IMR-90 (cell line): ENCODE data around the gene CAMTA1. TPM values are rescaled to one million over a fixed set of nuclear protein-coding genes. Genes with fewer than 3 reads are reported as not detected.

Experiments
- ATAC-seq: fragments of 200-7000 bp; cut with Tn5 transposase; 2 replicates; pipeline ENCODE4 v1.9.1; 2020; ENCODE audit warnings: low read depth, mild to moderate bottlenecking, moderate library complexity
- BruUV-seq: library from RNA; stranded (reverse); fragments of 400-500 nt; replicated peaks from 2 replicates; lab custom pipeline; 2021; lab: Mats Ljungman, UMichigan
- CTCF ChIA-PET: fragments of 300-600 bp; formaldehyde crosslinking; extraction: SDS; loops from one replicate; lab custom pipeline; 2021; ENCODE audit warnings: antibody characterized with exemption; lab: Yijun Ruan, JAX
- POLR2A ChIA-PET: fragments of 300-600 bp; sonication (Branson Sonifier 250); formaldehyde crosslinking; loops from one replicate; lab custom pipeline; 2022; ENCODE audit warnings: antibody characterized with exemption; ENCODE audit not compliant: unreplicated experiment; lab: Charles Lee
- DNase-seq: peaks from one replicate; pipeline ENCODE4 v3.0.0; 2013
- H2AFZ ChIP-seq: replicated peaks from 2 replicates; pipeline ENCODE3; 2013; ENCODE audit warnings: low read length, mild to moderate bottlenecking; ENCODE audit not compliant: poor library complexity
- H2AK5ac ChIP-seq: 2 replicates; pipeline ENCODE4 v1.6.1; 2013; ENCODE audit warnings: low read depth, low read length, inconsistent platforms
- H2AK9ac ChIP-seq: replicated peaks from 2 replicates; pipeline ENCODE3; 2013; ENCODE audit warnings: mild to moderate bottlenecking, low read depth, low read length, moderate library complexity; ENCODE audit not compliant: poor library complexity
- H2BK120ac ChIP-seq: 2 replicates; pipeline ENCODE4 v1.6.1; 2013; ENCODE audit warnings: low read depth, low read length, inconsistent platforms
- H2BK15ac ChIP-seq: 3 replicates; pipeline ENCODE4 v1.6.1; 2013; ENCODE audit warnings: low read depth, low read length, inconsistent platforms
- H2BK20ac ChIP-seq: 2 replicates; pipeline ENCODE4 v1.6.1; 2013; ENCODE audit warnings: low read depth, mild to moderate bottlenecking, inconsistent platforms, low read length, moderate library complexity
- H2BK5ac ChIP-seq: 2 replicates; pipeline ENCODE4 v1.6.1; 2013; ENCODE audit warnings: mild to moderate bottlenecking, low read depth, low read length, inconsistent platforms; ENCODE audit not compliant: poor library complexity, severe bottlenecking
- H3K14ac ChIP-seq: replicated peaks from 2 replicates; pipeline ENCODE4 v1.6.1; 2013; ENCODE audit warnings: low read depth, low read length, inconsistent platforms
- H3K18ac ChIP-seq: 2 replicates; pipeline ENCODE4 v1.6.1; 2013; ENCODE audit warnings: low read depth, low read length, control low read depth
- H3K23ac ChIP-seq: 2 replicates; pipeline ENCODE4 v1.6.1; 2013; ENCODE audit warnings: low read depth, low read length, inconsistent platforms
- H3K27ac ChIP-seq: 2 replicates; pipeline ENCODE4 v1.5.1; 2013; ENCODE audit warnings: mild to moderate bottlenecking, control low read depth, low read length; ENCODE audit not compliant: insufficient read depth
- H3K27me3 ChIP-seq: 2 replicates; pipeline ENCODE4 v1.6.1; 2013; ENCODE audit warnings: low read length; ENCODE audit not compliant: control insufficient read depth, insufficient read depth
- H3K36me3 ChIP-seq: 2 replicates; pipeline ENCODE4 v1.6.1; 2013; ENCODE audit warnings: low read length, mixed read lengths; ENCODE audit not compliant: control insufficient read depth, insufficient read depth
- H3K4ac ChIP-seq: 2 replicates; pipeline ENCODE4 v1.6.1; 2013; ENCODE audit warnings: low read depth, low read length, inconsistent platforms
- H3K4me1 ChIP-seq: 2 replicates; pipeline ENCODE4 v1.6.1; 2013; ENCODE audit warnings: low read length, mixed read lengths; ENCODE audit not compliant: control insufficient read depth, insufficient read depth
- H3K4me2 ChIP-seq: 2 replicates; pipeline ENCODE4 v1.6.1; 2013; ENCODE audit warnings: low read depth, mild to moderate bottlenecking, control low read depth, low read length, moderate library complexity
- H3K4me3 ChIP-seq: 2 replicates; pipeline ENCODE4 v1.5.1; 2013; ENCODE audit warnings: low read depth, mild to moderate bottlenecking, control low read depth, low read length, moderate library complexity; ENCODE audit not compliant: insufficient read depth
- H3K56ac ChIP-seq: 2 replicates; pipeline ENCODE4 v1.6.1; 2013; ENCODE audit warnings: low read length, inconsistent platforms; ENCODE audit not compliant: insufficient read depth; ENCODE audit errors: extremely low read depth
- H3K79me1 ChIP-seq, 2 experiments: 2 replicates each; pipeline ENCODE4 v1.6.1; 2013; ENCODE audit warnings: low read length in 2 of 2, inconsistent platforms in 1 of 2, low read depth in 1 of 2
- H3K9ac ChIP-seq: 2 replicates; pipeline ENCODE4 v1.6.1; 2013; ENCODE audit warnings: low read depth, low read length, control low read depth
- H3K9me1 ChIP-seq: 2 replicates; pipeline ENCODE4 v1.6.1; 2013; ENCODE audit warnings: low read length, inconsistent platforms; ENCODE audit not compliant: insufficient read depth
- H3K9me3 ChIP-seq: 2 replicates; pipeline ENCODE4 v1.6.1; 2013; ENCODE audit warnings: low read length; ENCODE audit not compliant: control insufficient read depth, insufficient read depth
- H4K20me1 ChIP-seq: 2 replicates; pipeline ENCODE4 v1.6.1; 2013; ENCODE audit warnings: low read length, inconsistent platforms; ENCODE audit not compliant: insufficient read depth
- H4K5ac ChIP-seq: 2 replicates; pipeline ENCODE4 v1.6.1; 2013; ENCODE audit warnings: mild to moderate bottlenecking, low read depth, low read length, control low read depth
- H4K8ac ChIP-seq, 2 experiments: 2 replicates each; pipeline ENCODE4 v1.6.1; 2013; ENCODE audit warnings: low read depth in 2 of 2, low read length in 2 of 2, control low read depth in 1 of 2, inconsistent platforms in 1 of 2
- H4K91ac ChIP-seq: 2 replicates; pipeline ENCODE4 v1.6.1; 2013; ENCODE audit warnings: low read depth, low read length, inconsistent platforms; ENCODE audit not compliant: insufficient read depth
- RAD21 ChIP-seq: IDR thresholded peaks from 2 replicates; pipeline ENCODE4 v1.6.1; 2012; ENCODE audit warnings: low read length, improper control_type of control experiment
- SMC3 ChIP-seq: fragments of 150-350 bp; IDR thresholded peaks from 2 replicates; pipeline ENCODE4 v1.6.1; 2016; ENCODE audit warnings: low read depth, mild to moderate bottlenecking, antibody characterized with exemption, low read length, moderate library complexity
- WGBS, 2 experiments: methylation state at CpG; one replicate each; pipeline versions ENCODE4 v1.1.5 to v1.1.7; 2013; ENCODE audit warnings: missing lambda C conversion rate in 2 of 2; ENCODE audit not compliant: insufficient read length in 1 of 2; ENCODE audit errors: extremely low coverage in 2 of 2; 5-methylcytosine and 5-hydroxymethylcytosine counted together
- dilution Hi-C: fragments of 300-500 bp; cut with HindIII; formaldehyde crosslinking; loops from one replicate; pipeline ENCODE4 v1.14.3; 2018; ENCODE audit warnings: low sequenced_read_pairs; ENCODE audit not compliant: unreplicated experiment
- in situ Hi-C: fragments of 300-500 bp; cut with MboI; formaldehyde crosslinking; loops from 3 replicates; pipeline ENCODE4 v1.14.3; 2019; ENCODE audit warnings: low sequenced_read_pairs, inconsistent platforms, mixed read lengths
- intact Hi-C: fragments of 100-400 bp; cut with micrococcal nuclease; formaldehyde crosslinking; loops from 2 replicates; pipeline ENCODE4 v1.10.0; 2022
- polyA plus RNA-seq, 3 experiments: library from polyadenylated mRNA; depleted of rRNA; stranded (reverse); fragments of >200 nt; gene quantifications; 2 replicates each; pipeline ENCODE4 v1.2.3, GENCODE V29; 2012; ENCODE audit warnings: low replicate concordance in 1 of 3
- total RNA-seq: library from RNA; depleted of rRNA; stranded (reverse); fragments of >200 nt; gene quantifications from 2 replicates; pipeline ENCODE4 v1.2.3, GENCODE V29; 2012
- TF ChIP-seq, protein P1 (sequence below): fragments of 150-350 bp; IDR thresholded peaks from 2 replicates; pipeline ENCODE4 v1.6.1; 2016; ENCODE audit warnings: low read depth, mild to moderate bottlenecking, low read length, moderate library complexity, borderline replicate concordance
- TF ChIP-seq, protein P2 (sequence below): conservative IDR thresholded peaks from 2 replicates; pipeline ENCODE4 v1.5.1; 2012; ENCODE audit warnings: mild to moderate bottlenecking, low read depth, low read length, improper control_type of control experiment

Gene CAMTA1
- total and polyA plus RNA-seq, 2 of the 4 experiments (the other 2 are of a cell fraction): 35.5 to 74.3 TPM

GRCh38 chr1:6794164-6794563 lies 8.9 kb downstream of the CAMTA1 start:
- no peaks in the 10 kb centered on the region; the same call in 1 of the 2 replicates for H3K36me3 ChIP-seq
- dilution Hi-C loops (no loop called here), in situ Hi-C loops (loop anchor here (10.0 kb wide), 2 partner anchors 281 to 431 kb away; no protein-coding TSS in a partner anchor), intact Hi-C loops (loop anchor here (1.0 to 10.0 kb wide), 6 partner anchors 96 to 853 kb away; no protein-coding TSS in a partner anchor)
- no peak overlapping the region for H2BK5ac ChIP-seq
- no peak overlapping the region for H2AK9ac ChIP-seq
- H3K27me3 ChIP-seq: no peaks in the 10 kb centered on the region
- no peak overlapping the region for H4K91ac ChIP-seq
- H3K27ac ChIP-seq: no peak overlapping the region
- H4K20me1 ChIP-seq: peaks cover 9% of the 10 kb centered on the region; the same call in 1 of the 2 replicates
- ChIA-PET CTCF (interaction anchor here (1.0 to 2.3 kb wide), 2 partner anchors 96 to 276 kb away, joined by 5 to 17 read pairs; no protein-coding TSS in a partner anchor), POLR2A (no interaction called here)
- H3K4me1 ChIP-seq: peaks cover 12% of the 10 kb centered on the region
- no peak overlapping the region for H3K4ac ChIP-seq
- no peak overlapping the region for H4K8ac ChIP-seq
- H3K14ac ChIP-seq: no peak overlapping the region
- H2AK5ac ChIP-seq: no peak overlapping the region
- H3K9me1 ChIP-seq: 0 out of 2 replicates have a peak, but pooled peaks cover 3% of the 10 kb centered on the region
- no peak overlapping the region for H3K23ac ChIP-seq
- ATAC-seq (0 out of 2 replicates have a peak, but pooled peaks have one; percentile 36), DNase-seq (peak; percentile 74)
- no peak overlapping the region for H3K4me3 ChIP-seq
- no CpG with 5 or more reads among the region's 2 CpGs for WGBS, 2 experiments
- H2AFZ ChIP-seq: no peak overlapping the region
- H3K18ac ChIP-seq: no peak overlapping the region
- no TSS peak for BruUV-seq
- H2BK120ac ChIP-seq: no peak overlapping the region
- TF ChIP-seq, protein P1, sequence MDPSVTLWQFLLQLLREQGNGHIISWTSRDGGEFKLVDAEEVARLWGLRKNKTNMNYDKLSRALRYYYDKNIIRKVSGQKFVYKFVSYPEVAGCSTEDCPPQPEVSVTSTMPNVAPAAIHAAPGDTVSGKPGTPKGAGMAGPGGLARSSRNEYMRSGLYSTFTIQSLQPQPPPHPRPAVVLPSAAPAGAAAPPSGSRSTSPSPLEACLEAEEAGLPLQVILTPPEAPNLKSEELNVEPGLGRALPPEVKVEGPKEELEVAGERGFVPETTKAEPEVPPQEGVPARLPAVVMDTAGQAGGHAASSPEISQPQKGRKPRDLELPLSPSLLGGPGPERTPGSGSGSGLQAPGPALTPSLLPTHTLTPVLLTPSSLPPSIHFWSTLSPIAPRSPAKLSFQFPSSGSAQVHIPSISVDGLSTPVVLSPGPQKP: no peak
- peak; percentile 59 for TF ChIP-seq SMC3
- TF ChIP-seq RAD21: peak; percentile 68
- TF ChIP-seq, protein P2, sequence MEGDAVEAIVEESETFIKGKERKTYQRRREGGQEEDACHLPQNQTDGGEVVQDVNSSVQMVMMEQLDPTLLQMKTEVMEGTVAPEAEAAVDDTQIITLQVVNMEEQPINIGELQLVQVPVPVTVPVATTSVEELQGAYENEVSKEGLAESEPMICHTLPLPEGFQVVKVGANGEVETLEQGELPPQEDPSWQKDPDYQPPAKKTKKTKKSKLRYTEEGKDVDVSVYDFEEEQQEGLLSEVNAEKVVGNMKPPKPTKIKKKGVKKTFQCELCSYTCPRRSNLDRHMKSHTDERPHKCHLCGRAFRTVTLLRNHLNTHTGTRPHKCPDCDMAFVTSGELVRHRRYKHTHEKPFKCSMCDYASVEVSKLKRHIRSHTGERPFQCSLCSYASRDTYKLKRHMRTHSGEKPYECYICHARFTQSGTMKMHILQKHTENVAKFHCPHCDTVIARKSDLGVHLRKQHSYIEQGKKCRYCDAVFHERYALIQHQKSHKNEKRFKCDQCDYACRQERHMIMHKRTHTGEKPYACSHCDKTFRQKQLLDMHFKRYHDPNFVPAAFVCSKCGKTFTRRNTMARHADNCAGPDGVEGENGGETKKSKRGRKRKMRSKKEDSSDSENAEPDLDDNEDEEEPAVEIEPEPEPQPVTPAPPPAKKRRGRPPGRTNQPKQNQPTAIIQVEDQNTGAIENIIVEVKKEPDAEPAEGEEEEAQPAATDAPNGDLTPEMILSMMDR: peak; percentile 65
- no peak overlapping the region for H3K9ac ChIP-seq
- H3K56ac ChIP-seq: no peak overlapping the region
- no peak overlapping the region for H4K5ac ChIP-seq
- no peaks in the 10 kb centered on the region for H3K9me3 ChIP-seq
- H2BK20ac ChIP-seq: no peak overlapping the region
- H3K4me2 ChIP-seq: no peak overlapping the region
- no peak overlapping the region for H2BK15ac ChIP-seq
- H3K79me1 ChIP-seq: peaks cover 18 to 39% of the 10 kb centered on the region in 2 experiments
